IMR-90 (cell line): ENCODE measurements around the gene OGFOD1. TPM values are rescaled to one million over a fixed set of nuclear protein-coding genes. Genes with fewer than 3 reads are reported as not detected.

Experiments used
- ATAC-seq: fragments of 200-7000 bp; cut with Tn5 transposase; 2 replicates; pipeline ENCODE4 v1.9.1; 2020; ENCODE audit warnings: low read depth, mild to moderate bottlenecking, moderate library complexity
- BruUV-seq: library from RNA; stranded (reverse); fragments of 400-500 nt; replicated peaks from 2 replicates; lab custom pipeline; 2021; lab: Mats Ljungman, UMichigan
- CTCF ChIA-PET: fragments of 300-600 bp; formaldehyde crosslinking; extraction: SDS; loops from one replicate; lab custom pipeline; 2021; ENCODE audit warnings: antibody characterized with exemption; lab: Yijun Ruan, JAX
- POLR2A ChIA-PET: fragments of 300-600 bp; sonication (Branson Sonifier 250); formaldehyde crosslinking; loops from one replicate; lab custom pipeline; 2022; ENCODE audit warnings: antibody characterized with exemption; ENCODE audit not compliant: unreplicated experiment; lab: Charles Lee
- DNase-seq: peaks from one replicate; pipeline ENCODE4 v3.0.0; 2013
- H2AFZ ChIP-seq: replicated peaks from 2 replicates; pipeline ENCODE3; 2013; ENCODE audit warnings: low read length, mild to moderate bottlenecking; ENCODE audit not compliant: poor library complexity
- H2AK5ac ChIP-seq: 2 replicates; pipeline ENCODE4 v1.6.1; 2013; ENCODE audit warnings: low read depth, low read length, inconsistent platforms
- H2AK9ac ChIP-seq: replicated peaks from 2 replicates; pipeline ENCODE3; 2013; ENCODE audit warnings: mild to moderate bottlenecking, low read depth, low read length, moderate library complexity; ENCODE audit not compliant: poor library complexity
- H2BK120ac ChIP-seq: 2 replicates; pipeline ENCODE4 v1.6.1; 2013; ENCODE audit warnings: low read depth, low read length, inconsistent platforms
- H2BK15ac ChIP-seq: 3 replicates; pipeline ENCODE4 v1.6.1; 2013; ENCODE audit warnings: low read depth, low read length, inconsistent platforms
- H2BK20ac ChIP-seq: 2 replicates; pipeline ENCODE4 v1.6.1; 2013; ENCODE audit warnings: low read depth, mild to moderate bottlenecking, inconsistent platforms, low read length, moderate library complexity
- H2BK5ac ChIP-seq: 2 replicates; pipeline ENCODE4 v1.6.1; 2013; ENCODE audit warnings: mild to moderate bottlenecking, low read depth, low read length, inconsistent platforms; ENCODE audit not compliant: poor library complexity, severe bottlenecking
- H3K14ac ChIP-seq: replicated peaks from 2 replicates; pipeline ENCODE4 v1.6.1; 2013; ENCODE audit warnings: low read depth, low read length, inconsistent platforms
- H3K18ac ChIP-seq: 2 replicates; pipeline ENCODE4 v1.6.1; 2013; ENCODE audit warnings: low read depth, low read length, control low read depth
- H3K23ac ChIP-seq: 2 replicates; pipeline ENCODE4 v1.6.1; 2013; ENCODE audit warnings: low read depth, low read length, inconsistent platforms
- H3K27ac ChIP-seq: 2 replicates; pipeline ENCODE4 v1.5.1; 2013; ENCODE audit warnings: mild to moderate bottlenecking, control low read depth, low read length; ENCODE audit not compliant: insufficient read depth
- H3K27me3 ChIP-seq: 2 replicates; pipeline ENCODE4 v1.6.1; 2013; ENCODE audit warnings: low read length; ENCODE audit not compliant: control insufficient read depth, insufficient read depth
- H3K36me3 ChIP-seq: 2 replicates; pipeline ENCODE4 v1.6.1; 2013; ENCODE audit warnings: low read length, mixed read lengths; ENCODE audit not compliant: control insufficient read depth, insufficient read depth
- H3K4ac ChIP-seq: 2 replicates; pipeline ENCODE4 v1.6.1; 2013; ENCODE audit warnings: low read depth, low read length, inconsistent platforms
- H3K4me1 ChIP-seq: 2 replicates; pipeline ENCODE4 v1.6.1; 2013; ENCODE audit warnings: low read length, mixed read lengths; ENCODE audit not compliant: control insufficient read depth, insufficient read depth
- H3K4me2 ChIP-seq: 2 replicates; pipeline ENCODE4 v1.6.1; 2013; ENCODE audit warnings: low read depth, mild to moderate bottlenecking, control low read depth, low read length, moderate library complexity
- H3K4me3 ChIP-seq: 2 replicates; pipeline ENCODE4 v1.5.1; 2013; ENCODE audit warnings: low read depth, mild to moderate bottlenecking, control low read depth, low read length, moderate library complexity; ENCODE audit not compliant: insufficient read depth
- H3K56ac ChIP-seq: 2 replicates; pipeline ENCODE4 v1.6.1; 2013; ENCODE audit warnings: low read length, inconsistent platforms; ENCODE audit not compliant: insufficient read depth; ENCODE audit errors: extremely low read depth
- H3K79me1 ChIP-seq, 2 experiments: 2 replicates each; pipeline ENCODE4 v1.6.1; 2013; ENCODE audit warnings: low read length in 2 of 2, inconsistent platforms in 1 of 2, low read depth in 1 of 2
- H3K9ac ChIP-seq: 2 replicates; pipeline ENCODE4 v1.6.1; 2013; ENCODE audit warnings: low read depth, low read length, control low read depth
- H3K9me1 ChIP-seq: 2 replicates; pipeline ENCODE4 v1.6.1; 2013; ENCODE audit warnings: low read length, inconsistent platforms; ENCODE audit not compliant: insufficient read depth
- H3K9me3 ChIP-seq: 2 replicates; pipeline ENCODE4 v1.6.1; 2013; ENCODE audit warnings: low read length; ENCODE audit not compliant: control insufficient read depth, insufficient read depth
- H4K20me1 ChIP-seq: 2 replicates; pipeline ENCODE4 v1.6.1; 2013; ENCODE audit warnings: low read length, inconsistent platforms; ENCODE audit not compliant: insufficient read depth
- H4K5ac ChIP-seq: 2 replicates; pipeline ENCODE4 v1.6.1; 2013; ENCODE audit warnings: mild to moderate bottlenecking, low read depth, low read length, control low read depth
- H4K8ac ChIP-seq, 2 experiments: 2 replicates each; pipeline ENCODE4 v1.6.1; 2013; ENCODE audit warnings: low read depth in 2 of 2, low read length in 2 of 2, control low read depth in 1 of 2, inconsistent platforms in 1 of 2
- H4K91ac ChIP-seq: 2 replicates; pipeline ENCODE4 v1.6.1; 2013; ENCODE audit warnings: low read depth, low read length, inconsistent platforms; ENCODE audit not compliant: insufficient read depth
- BHLHE40 ChIP-seq: fragments of 150-350 bp; IDR thresholded peaks from 2 replicates; pipeline ENCODE4 v1.6.1; 2016; ENCODE audit warnings: mild to moderate bottlenecking, low read depth, low read length
- CEBPB ChIP-seq: IDR thresholded peaks from 2 replicates; pipeline ENCODE4 v1.6.1; 2012; ENCODE audit warnings: low read depth, low read length, improper control_type of control experiment
- CHD1 ChIP-seq: IDR thresholded peaks from 2 replicates; pipeline ENCODE4 v1.6.1; 2012; ENCODE audit warnings: low read depth, low read length, improper control_type of control experiment
- FOS ChIP-seq: fragments of 150-350 bp; IDR thresholded peaks from 2 replicates; pipeline ENCODE4 v1.6.1; 2016; ENCODE audit warnings: low read depth, low read length
- MAFK ChIP-seq: IDR thresholded peaks from 2 replicates; pipeline ENCODE4 v1.6.1; 2012; ENCODE audit warnings: low read depth, low read length, improper control_type of control experiment
- MAZ ChIP-seq: IDR thresholded peaks from 2 replicates; pipeline ENCODE4 v1.6.1; 2012; ENCODE audit warnings: low read depth, mild to moderate bottlenecking, low read length, improper control_type of control experiment, moderate library complexity, borderline replicate concordance
- MXI1 ChIP-seq: IDR thresholded peaks from 2 replicates; pipeline ENCODE4 v1.6.1; 2012; ENCODE audit warnings: low read depth, mild to moderate bottlenecking, low read length, moderate library complexity, borderline replicate concordance
- NFE2L2 ChIP-seq: fragments of 150-350 bp; IDR thresholded peaks from 2 replicates; pipeline ENCODE4 v1.6.1; 2016; ENCODE audit warnings: low read depth, mild to moderate bottlenecking, low read length
- POLR2A ChIP-seq: IDR thresholded peaks from 2 replicates; pipeline ENCODE4 v1.6.1; 2012; ENCODE audit warnings: mild to moderate bottlenecking, low read depth, low read length
- RAD21 ChIP-seq: IDR thresholded peaks from 2 replicates; pipeline ENCODE4 v1.6.1; 2012; ENCODE audit warnings: low read length, improper control_type of control experiment
- RCOR1 ChIP-seq: IDR thresholded peaks from 2 replicates; pipeline ENCODE4 v1.6.1; 2012; ENCODE audit warnings: mild to moderate bottlenecking, low read length, improper control_type of control experiment; ENCODE audit not compliant: insufficient replicate concordance
- RFX5 ChIP-seq: IDR thresholded peaks from 2 replicates; pipeline ENCODE4 v1.8.0; 2012; ENCODE audit warnings: low read depth, mild to moderate bottlenecking, low read length, moderate library complexity
- SMC3 ChIP-seq: fragments of 150-350 bp; IDR thresholded peaks from 2 replicates; pipeline ENCODE4 v1.6.1; 2016; ENCODE audit warnings: low read depth, mild to moderate bottlenecking, antibody characterized with exemption, low read length, moderate library complexity
- WGBS, 2 experiments: methylation state at CpG; one replicate each; pipeline versions ENCODE4 v1.1.5 to v1.1.7; 2013; ENCODE audit warnings: missing lambda C conversion rate in 2 of 2; ENCODE audit not compliant: insufficient read length in 1 of 2; ENCODE audit errors: extremely low coverage in 2 of 2; 5-methylcytosine and 5-hydroxymethylcytosine counted together
- dilution Hi-C: fragments of 300-500 bp; cut with HindIII; formaldehyde crosslinking; loops from one replicate; pipeline ENCODE4 v1.14.3; 2018; ENCODE audit warnings: low sequenced_read_pairs; ENCODE audit not compliant: unreplicated experiment
- in situ Hi-C: fragments of 300-500 bp; cut with MboI; formaldehyde crosslinking; loops from 3 replicates; pipeline ENCODE4 v1.14.3; 2019; ENCODE audit warnings: low sequenced_read_pairs, inconsistent platforms, mixed read lengths
- intact Hi-C: fragments of 100-400 bp; cut with micrococcal nuclease; formaldehyde crosslinking; loops from 2 replicates; pipeline ENCODE4 v1.10.0; 2022
- polyA plus RNA-seq, 3 experiments: library from polyadenylated mRNA; depleted of rRNA; stranded (reverse); fragments of >200 nt; gene quantifications; 2 replicates each; pipeline ENCODE4 v1.2.3, GENCODE V29; 2012; ENCODE audit warnings: low replicate concordance in 1 of 3
- total RNA-seq: library from RNA; depleted of rRNA; stranded (reverse); fragments of >200 nt; gene quantifications from 2 replicates; pipeline ENCODE4 v1.2.3, GENCODE V29; 2012
- TF ChIP-seq, protein P1 (sequence below): fragments of 150-350 bp; IDR thresholded peaks from 2 replicates; pipeline ENCODE4 v1.6.1; 2017; ENCODE audit warnings: mild to moderate bottlenecking, antibody characterized with exemption, low read length, low read depth
- TF ChIP-seq, protein P2 (sequence below): conservative IDR thresholded peaks from 2 replicates; pipeline ENCODE4 v1.5.1; 2012; ENCODE audit warnings: mild to moderate bottlenecking, low read depth, low read length, improper control_type of control experiment
- TF ChIP-seq, protein P3 (sequence below): fragments of 150-350 bp; IDR thresholded peaks from 2 replicates; pipeline ENCODE4 v1.6.1; 2016; ENCODE audit warnings: low read depth, mild to moderate bottlenecking, low read length, moderate library complexity, borderline replicate concordance

OGFOD1 gene
- total and polyA plus RNA-seq, 2 of the 4 experiments (the other 2 are of a cell fraction) = 43.5 to 103 TPM

DNA sequence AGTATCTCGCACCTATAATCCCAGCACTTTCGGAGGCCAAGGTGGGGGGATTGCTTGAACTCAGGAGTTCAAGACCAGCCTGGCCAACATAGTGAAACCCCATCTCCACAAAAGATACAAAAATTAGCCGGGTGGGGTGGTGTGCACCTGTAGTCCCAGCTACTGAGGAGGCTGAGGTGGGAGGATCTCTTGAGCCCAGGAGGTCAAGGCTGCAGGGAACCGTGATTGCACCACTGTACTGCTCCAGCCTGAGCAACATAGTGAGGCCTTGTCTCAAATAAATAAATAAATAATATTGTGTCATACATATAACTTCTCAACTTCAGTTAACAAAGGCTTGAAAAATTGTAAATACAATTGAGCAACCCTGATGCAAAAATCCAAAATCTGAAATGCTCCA lies 34.2 kb upstream of the OGFOD1 start:
- Histone ChIP-seq H3K79me1 (peaks cover 22 to 69% of the 10 kb centered on the region in 2 experiments), H4K91ac (no peak overlapping the region), H3K4me1 (peaks cover 11% of the 10 kb centered on the region), H3K9me1 (peaks cover 15% of the 10 kb centered on the region), H2BK120ac (no peak overlapping the region), H4K5ac (no peak overlapping the region), H2AK5ac (no peak overlapping the region), H3K18ac (no peak overlapping the region), H3K23ac (no peak overlapping the region), H3K4me3 (no peak overlapping the region), H4K20me1 (peaks cover 42% of the 10 kb centered on the region), H3K36me3 (peaks cover 3% of the 10 kb centered on the region), H2AFZ (no peak overlapping the region), H3K9me3 (no peaks in the 10 kb centered on the region), H2BK15ac (no peak overlapping the region), H2BK20ac (no peak overlapping the region), H3K27me3 (no peaks in the 10 kb centered on the region), H3K4ac (no peak overlapping the region), H3K14ac (no peak overlapping the region), H3K27ac (no peak overlapping the region), H3K56ac (no peak overlapping the region), H2AK9ac (no peak overlapping the region), H4K8ac (no peak overlapping the region), H2BK5ac (no peak overlapping the region), H3K4me2 (no peak overlapping the region), H3K9ac (no peak overlapping the region)
- no peak for ATAC-seq
- POLR2A ChIA-PET = no interaction called here
- dilution Hi-C loops (no loop called here), intact Hi-C loops (no loop called here), in situ Hi-C loops (no loop called here)
- CTCF ChIA-PET = interaction anchor here (0.6 kb wide), 2 partner anchors 54 to 84 kb away, joined by 3 to 6 read pairs; no protein-coding TSS in a partner anchor
- TF ChIP-seq SMC3 (no peak), RFX5 (no peak), BHLHE40 (no peak), CEBPB (no peak), NFE2L2 (no peak), MAFK (no peak), RCOR1 (no peak), MAZ (no peak), POLR2A (no peak), FOS (no peak), CHD1 (no peak), RAD21 (no peak), MXI1 (no peak)
- TF ChIP-seq, protein P1, sequence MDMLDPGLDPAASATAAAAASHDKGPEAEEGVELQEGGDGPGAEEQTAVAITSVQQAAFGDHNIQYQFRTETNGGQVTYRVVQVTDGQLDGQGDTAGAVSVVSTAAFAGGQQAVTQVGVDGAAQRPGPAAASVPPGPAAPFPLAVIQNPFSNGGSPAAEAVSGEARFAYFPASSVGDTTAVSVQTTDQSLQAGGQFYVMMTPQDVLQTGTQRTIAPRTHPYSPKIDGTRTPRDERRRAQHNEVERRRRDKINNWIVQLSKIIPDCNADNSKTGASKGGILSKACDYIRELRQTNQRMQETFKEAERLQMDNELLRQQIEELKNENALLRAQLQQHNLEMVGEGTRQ = no peak
- TF ChIP-seq, protein P2, sequence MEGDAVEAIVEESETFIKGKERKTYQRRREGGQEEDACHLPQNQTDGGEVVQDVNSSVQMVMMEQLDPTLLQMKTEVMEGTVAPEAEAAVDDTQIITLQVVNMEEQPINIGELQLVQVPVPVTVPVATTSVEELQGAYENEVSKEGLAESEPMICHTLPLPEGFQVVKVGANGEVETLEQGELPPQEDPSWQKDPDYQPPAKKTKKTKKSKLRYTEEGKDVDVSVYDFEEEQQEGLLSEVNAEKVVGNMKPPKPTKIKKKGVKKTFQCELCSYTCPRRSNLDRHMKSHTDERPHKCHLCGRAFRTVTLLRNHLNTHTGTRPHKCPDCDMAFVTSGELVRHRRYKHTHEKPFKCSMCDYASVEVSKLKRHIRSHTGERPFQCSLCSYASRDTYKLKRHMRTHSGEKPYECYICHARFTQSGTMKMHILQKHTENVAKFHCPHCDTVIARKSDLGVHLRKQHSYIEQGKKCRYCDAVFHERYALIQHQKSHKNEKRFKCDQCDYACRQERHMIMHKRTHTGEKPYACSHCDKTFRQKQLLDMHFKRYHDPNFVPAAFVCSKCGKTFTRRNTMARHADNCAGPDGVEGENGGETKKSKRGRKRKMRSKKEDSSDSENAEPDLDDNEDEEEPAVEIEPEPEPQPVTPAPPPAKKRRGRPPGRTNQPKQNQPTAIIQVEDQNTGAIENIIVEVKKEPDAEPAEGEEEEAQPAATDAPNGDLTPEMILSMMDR = no peak
- TF ChIP-seq, protein P3, sequence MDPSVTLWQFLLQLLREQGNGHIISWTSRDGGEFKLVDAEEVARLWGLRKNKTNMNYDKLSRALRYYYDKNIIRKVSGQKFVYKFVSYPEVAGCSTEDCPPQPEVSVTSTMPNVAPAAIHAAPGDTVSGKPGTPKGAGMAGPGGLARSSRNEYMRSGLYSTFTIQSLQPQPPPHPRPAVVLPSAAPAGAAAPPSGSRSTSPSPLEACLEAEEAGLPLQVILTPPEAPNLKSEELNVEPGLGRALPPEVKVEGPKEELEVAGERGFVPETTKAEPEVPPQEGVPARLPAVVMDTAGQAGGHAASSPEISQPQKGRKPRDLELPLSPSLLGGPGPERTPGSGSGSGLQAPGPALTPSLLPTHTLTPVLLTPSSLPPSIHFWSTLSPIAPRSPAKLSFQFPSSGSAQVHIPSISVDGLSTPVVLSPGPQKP = no peak
- no peak for DNase-seq
- no CpG with 5 or more reads among the region's 4 CpGs for WGBS, 2 experiments
- BruUV-seq = no TSS peak
